Measurements from ENCODE around the gene AMFR.
A peak's percentile ranks its signal among the peaks of the same experiment; 100 is the strongest.

AMFR gene
- long read RNA-seq, donor 1, transcript AMFR-201 (14 exons, 3,600 nt), result major isoform, 11 of 24 reads
- long read RNA-seq, donor 1, transcript AMFR-208 (1 exons, 1,844 nt), result minor isoform, 7 of 24 reads
- long read RNA-seq, donor 1, partial matches to known transcripts, result 6 of 24 reads
- long read RNA-seq, donor 1, other reads (novel, unspliced or antisense), result 0 of 24 reads
- long read RNA-seq, donor 2, transcript AMFR-201 (14 exons, 3,600 nt), result major isoform, 6 of 11 reads
- long read RNA-seq, donor 2, transcript AMFR-208 (1 exons, 1,844 nt), result minor isoform, 5 of 11 reads
- long read RNA-seq, donor 2, partial matches to known transcripts, result 0 of 11 reads
- long read RNA-seq, donor 2, other reads (novel, unspliced or antisense), result 0 of 11 reads
- long read RNA-seq, donor 3, transcript AMFR-201 (14 exons, 3,600 nt), result major isoform, 6 of 15 reads
- long read RNA-seq, donor 3, partial matches to known transcripts, result 7 of 15 reads
- long read RNA-seq, donor 3, other reads (novel, unspliced or antisense), result 0 of 15 reads
- long read RNA-seq, donor 4, transcript AMFR-208 (1 exons, 1,844 nt), result minor isoform, 7 of 34 reads
- long read RNA-seq, donor 4, transcript AMFR-201 (14 exons, 3,600 nt), result major isoform, 12 of 34 reads
- long read RNA-seq, donor 4, partial matches to known transcripts, result 11 of 34 reads
- long read RNA-seq, donor 4, other reads (novel, unspliced or antisense), result 0 of 34 reads
- long read RNA-seq, donor 5, transcript AMFR-201 (14 exons, 3,600 nt), result major isoform, 21 of 27 reads
- long read RNA-seq, donor 5, transcript AMFR-208 (1 exons, 1,844 nt), result minor isoform, 5 of 27 reads
- long read RNA-seq, donor 5, partial matches to known transcripts, result 0 of 27 reads
- long read RNA-seq, donor 5, other reads (novel, unspliced or antisense), result 0 of 27 reads
- long read RNA-seq, donor 6, transcript AMFR-201 (14 exons, 3,600 nt), result major isoform, 12 of 32 reads
- long read RNA-seq, donor 6, transcript AMFR-208 (1 exons, 1,844 nt), result minor isoform, 5 of 32 reads
- long read RNA-seq, donor 6, partial matches to known transcripts, result 15 of 32 reads
- long read RNA-seq, donor 6, other reads (novel, unspliced or antisense), result 0 of 32 reads
- long read RNA-seq, donor 7, result 0 reads
- long read RNA-seq, donor 8, transcript AMFR-208 (1 exons, 1,844 nt), result minor isoform, 6 of 32 reads
- long read RNA-seq, donor 8, transcript AMFR-201 (14 exons, 3,600 nt), result major isoform, 22 of 32 reads
- long read RNA-seq, donor 8, partial matches to known transcripts, result 0 of 32 reads
- long read RNA-seq, donor 8, other reads (novel, unspliced or antisense), result 0 of 32 reads

- peak; percentile 63 for DNase-seq
These were observed at the start of gene AMFR for GRCh38 chr16:56425439-56425832. Gene AMFR, minus strand, starts transcription at chr16:56425545. Its CDS starts 218 bp downstream, at chr16:56425327.

GRCh38 chr16:56470666-56471065 lies 45.3 kb upstream of the AMFR start:
- DNase-seq, result no peak

GRCh38 chr16:56470232-56470631 lies 44.9 kb upstream of the AMFR start:
- no peak for DNase-seq

- no peak for DNase-seq
These were observed 44.4 kb upstream of the AMFR start for GRCh38 chr16:56469748-56470147.

GRCh38 chr16:56468800-56469199 lies 43.5 kb upstream of the AMFR start:
- no peak for DNase-seq

- DNase-seq, result no peak
These were observed 41.0 kb upstream of the AMFR start for GRCh38 chr16:56466344-56466743.

GRCh38 chr16:56463153-56463552 lies 37.8 kb upstream of the AMFR start:
- no peak for DNase-seq

- DNase-seq, result no peak
These were observed 36.9 kb upstream of the AMFR start for GRCh38 chr16:56462064-56462796.

- no peak for DNase-seq
These were observed 34.8 kb upstream of the AMFR start for GRCh38 chr16:56460101-56460500.

- no peak for DNase-seq
These were observed 32.7 kb upstream of the AMFR start for GRCh38 chr16:56457927-56458470.

- DNase-seq, result no peak
These were observed 26.7 kb upstream of the AMFR start for GRCh38 chr16:56451753-56452689.

- DNase-seq, result peak; percentile 90
These were observed 25.8 kb upstream of the AMFR start, which contains the start of the genes NUDT21 and OGFOD1 for GRCh38 chr16:56450986-56451752. Gene NUDT21, minus strand, starts transcription at chr16:56451332. Its CDS starts 130 bp downstream, at chr16:56451202. Gene OGFOD1, plus strand, starts transcription at chr16:56451554. Its CDS starts 59 bp downstream, at chr16:56451613.

GRCh38 chr16:56450275-56450985 lies 25.1 kb upstream of the AMFR start:
- no peak for DNase-seq

- DNase-seq, result no peak
These were observed 22.7 kb upstream of the AMFR start for GRCh38 chr16:56448005-56448404.

GRCh38 chr16:56447286-56447685 lies 21.9 kb upstream of the AMFR start:
- no peak for DNase-seq

GRCh38 chr16:56438038-56438437 lies 12.7 kb upstream of the AMFR start:
- DNase-seq, result no peak

GRCh38 chr16:56436258-56436657 lies 10.9 kb upstream of the AMFR start:
- no peak for DNase-seq

- DNase-seq, result no peak
These were observed 2.7 kb upstream of the AMFR start for GRCh38 chr16:56428091-56428490.

GRCh38 chr16:56426585-56426984 lies 1.2 kb upstream of the AMFR start:
- no peak for DNase-seq
